AG08396 (cell line): ENCODE results near the gene UGT1A10.

Source experiments
- DNase-seq: peaks from one replicate; pipeline ENCODE4 v3.0.0; 2012; ENCODE audit warnings: low spot score, mixed read lengths

UGT1A10 gene

DNA sequence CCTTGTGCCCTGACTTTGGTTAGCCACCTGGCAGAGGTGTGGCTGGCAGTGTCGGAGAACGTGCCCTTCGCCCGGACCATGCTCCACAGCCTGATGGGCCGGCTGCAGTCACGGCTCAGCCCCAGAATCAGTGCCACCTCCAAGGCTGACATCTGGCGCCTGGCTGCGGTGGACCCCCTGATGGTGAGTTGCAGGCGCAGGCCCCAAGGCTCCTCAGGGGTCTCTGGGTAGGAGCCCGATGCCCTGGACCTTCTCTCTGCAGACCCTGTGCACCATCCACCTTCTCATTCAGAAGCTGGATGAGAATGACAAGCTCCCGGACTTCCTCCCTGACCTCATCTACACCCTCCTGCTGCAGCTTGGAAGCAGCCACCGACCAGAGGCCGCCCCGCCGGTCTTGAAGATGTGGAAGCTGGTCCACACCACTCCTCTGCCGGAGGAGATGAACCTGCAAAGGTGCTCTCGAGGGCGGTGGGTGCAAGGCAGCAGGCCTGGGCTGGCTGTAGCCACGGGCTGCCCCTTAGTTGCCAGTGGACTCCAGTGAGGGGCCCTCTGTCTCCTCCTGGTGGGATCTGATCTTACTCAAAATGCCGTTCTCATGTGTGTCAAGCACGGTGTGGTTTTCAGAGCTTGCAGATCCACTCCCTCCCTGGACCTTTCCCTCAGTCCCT, 186.0 kb downstream of the UGT1A10 start:
- DNase-seq: no peak
